Left renal cortex interstitium (tissue), 4 donors: ENCODE results near the gene FBXO3. TPM values are rescaled to one million over a fixed set of nuclear protein-coding genes. Genes with fewer than 3 reads are reported as not detected.
A peak's percentile ranks its signal among the peaks of the same experiment; 100 is the strongest.

Experiments used
- DNase-seq, 4 donors: peaks; one replicate each; pipeline ENCODE4 v3.0.0-alpha.2; 2013; ENCODE audit warnings: low read depth in 4 of 4, low spot score in 2 of 4, missing footprints in 1 of 4
- polyA plus RNA-seq, 4 donors: library from polyadenylated mRNA; unstranded; fragments of 120-200 nt; gene quantifications; one replicate each; pipeline ENCODE4 v1.2.1, GENCODE V29; 2013; ENCODE audit not compliant: insufficient read length in 4 of 4

FBXO3 gene
- polyA plus RNA-seq, 4 donors = 46.3 to 62.2 (median 56.0) TPM

DNA sequence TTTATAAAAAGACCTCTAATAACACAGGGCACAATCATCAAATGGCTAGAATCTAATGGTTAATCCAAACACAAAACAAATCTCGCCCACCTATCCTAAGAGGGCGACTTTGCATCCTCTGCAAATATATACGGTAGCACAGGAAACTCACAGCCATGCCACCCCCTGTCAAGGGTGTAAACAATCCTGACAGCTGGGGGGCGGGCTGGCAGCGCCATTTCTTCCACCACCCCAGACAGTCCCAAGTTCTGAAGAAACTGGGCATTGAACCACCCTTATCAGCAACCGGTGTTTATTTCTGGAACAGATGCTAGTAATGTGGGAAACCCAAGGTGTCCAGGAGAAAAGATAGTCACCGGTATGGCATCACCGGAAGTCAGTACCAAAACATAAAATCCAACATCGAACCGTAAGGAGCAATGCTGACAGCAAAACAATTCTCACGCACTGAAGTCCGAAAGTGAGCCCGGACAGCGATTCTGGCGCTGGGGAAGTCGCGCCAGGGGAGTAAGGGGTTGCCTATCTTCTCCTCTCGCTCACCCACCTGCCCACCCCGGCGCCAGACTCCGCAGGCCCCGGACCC lies 825 bp downstream of the FBXO3 start:
- no peak for DNase-seq

DNA sequence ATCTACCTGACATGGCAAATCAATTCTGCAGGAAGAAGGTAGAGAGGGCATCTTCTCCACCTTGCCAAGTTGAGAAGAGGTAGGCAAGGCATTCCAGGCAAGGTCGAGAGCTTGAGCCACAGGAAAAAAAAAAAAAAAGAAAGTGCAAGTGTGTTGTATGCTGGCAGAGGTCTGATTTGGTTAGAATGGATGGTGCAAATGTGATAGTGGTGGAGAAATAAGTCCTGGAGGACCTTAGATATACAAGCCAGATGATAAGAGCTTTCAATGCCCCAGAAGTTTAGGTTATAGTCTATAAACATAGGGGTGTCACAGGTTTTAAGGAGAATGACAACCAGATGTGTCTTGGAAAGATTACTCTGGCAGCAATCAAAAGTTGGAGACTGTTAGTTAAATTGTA lies 1.4 kb downstream of the FBXO3 start:
- no peak for DNase-seq

DNA sequence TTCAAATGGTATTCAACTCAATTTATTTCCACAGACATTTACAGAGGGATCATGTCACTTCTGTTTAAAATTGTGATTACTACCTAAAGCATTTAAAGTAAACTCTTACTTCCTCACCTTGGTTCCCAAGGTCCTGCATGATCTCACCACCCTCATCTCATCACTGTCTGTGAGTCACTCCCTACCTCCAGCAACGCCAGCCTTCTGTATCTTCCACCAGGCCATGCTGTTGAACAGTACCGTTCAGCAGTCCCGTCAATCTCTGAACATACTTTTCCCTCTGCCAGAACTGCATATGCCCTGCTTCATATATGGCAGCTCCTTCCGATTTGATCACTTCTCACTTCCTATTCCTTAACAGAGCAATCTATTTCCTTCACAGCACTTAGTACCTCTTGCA lies 2.0 kb downstream of the FBXO3 start:
- no peak for DNase-seq

DNA sequence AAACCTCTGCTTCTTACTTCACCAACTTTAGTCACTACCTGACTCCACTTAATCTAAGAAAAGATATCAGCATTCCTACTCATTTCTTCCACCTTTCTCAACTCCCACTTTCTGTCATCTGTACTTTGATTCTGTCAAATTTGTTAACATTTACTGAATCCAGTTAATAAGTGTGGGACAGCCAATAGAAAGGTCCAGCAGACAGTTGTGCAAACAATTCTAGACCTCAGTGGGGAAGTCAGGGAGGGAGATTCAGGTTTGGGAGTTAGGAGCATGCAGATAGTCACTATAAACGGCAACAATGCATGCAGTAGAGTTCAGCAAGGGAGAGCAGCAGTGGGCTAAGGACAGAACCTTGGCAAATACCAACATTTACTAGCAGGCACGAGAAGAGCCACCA lies 4.1 kb downstream of the FBXO3 start:
- no peak for DNase-seq

GRCh38 chr11:33769542-33769941 lies 4.8 kb downstream of the FBXO3 start:
- DNase-seq = no peak

DNA sequence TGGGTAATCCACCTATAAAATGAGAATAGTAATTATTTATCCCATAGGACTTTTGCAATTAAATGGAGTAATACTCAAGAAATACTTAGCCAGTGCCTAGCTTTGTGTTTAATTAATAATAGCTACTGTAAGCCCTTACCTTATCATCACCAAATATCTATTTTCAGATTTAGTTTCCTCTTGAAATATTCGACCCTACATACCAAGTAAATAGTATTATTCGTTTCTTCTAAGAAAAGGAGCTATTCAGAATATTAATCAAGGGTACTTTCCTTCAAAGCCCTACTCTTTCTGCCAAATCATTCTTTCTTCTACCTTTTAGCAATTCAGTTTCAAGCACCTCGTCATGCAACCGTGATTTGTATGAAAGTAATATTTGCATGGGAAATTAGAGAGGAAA lies 6.7 kb downstream of the FBXO3 start:
- DNase-seq = no peak

- DNase-seq = no peak
These were observed 8.2 kb downstream of the FBXO3 start for GRCh38 chr11:33766085-33766484.

GRCh38 chr11:33761471-33761870 lies 12.8 kb downstream of the FBXO3 start:
- DNase-seq = no peak

GRCh38 chr11:33753304-33753967 lies 20.9 kb downstream of the FBXO3 start:
- DNase-seq = no peak

GRCh38 chr11:33751878-33752277 lies 22.4 kb downstream of the FBXO3 start:
- no peak for DNase-seq

- no peak for DNase-seq
These were observed 26.3 kb downstream of the FBXO3 start for GRCh38 chr11:33747979-33748378.

DNA sequence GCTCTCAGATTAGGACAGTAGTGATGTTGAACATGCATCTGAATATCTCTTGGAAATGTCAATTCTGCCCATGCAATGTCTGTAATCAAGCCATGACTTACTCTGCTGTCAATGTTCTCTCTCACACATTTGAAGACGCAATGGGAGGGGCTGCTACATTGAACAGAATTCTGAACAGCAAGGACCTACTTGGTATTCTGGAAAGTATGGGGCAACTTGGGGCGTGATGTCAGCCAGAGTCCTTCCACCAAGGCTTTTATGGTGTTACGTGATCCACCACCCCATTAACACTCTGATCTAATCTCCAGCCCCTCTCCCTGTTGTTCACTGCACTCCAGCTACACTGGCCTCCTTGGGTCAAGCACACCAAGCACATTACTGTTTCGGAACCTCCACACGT lies 31.0 kb downstream of the FBXO3 start:
- DNase-seq = no peak

- no peak for DNase-seq
These were observed 32.0 kb downstream of the FBXO3 start for GRCh38 chr11:33742249-33742851.

DNA sequence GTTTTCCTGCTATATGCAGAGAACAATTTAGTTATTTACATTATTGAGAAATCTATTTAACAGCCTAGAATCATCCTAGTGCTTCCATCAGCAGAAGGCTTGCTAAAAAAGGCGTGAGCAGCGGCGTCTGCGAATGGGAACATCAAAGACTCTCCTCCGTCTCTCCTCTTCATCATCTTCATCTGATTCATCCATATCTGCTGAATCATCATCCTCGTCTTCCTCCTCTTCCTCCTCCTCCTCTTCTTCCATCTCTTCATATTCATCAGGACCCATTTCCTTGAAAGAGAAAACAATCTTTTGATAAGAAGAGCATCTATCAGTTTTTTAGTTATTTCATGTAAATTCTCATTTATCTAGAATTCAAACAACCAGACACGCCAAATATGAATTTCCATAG lies 32.5 kb downstream of the FBXO3 start:
- DNase-seq = no peak

DNA sequence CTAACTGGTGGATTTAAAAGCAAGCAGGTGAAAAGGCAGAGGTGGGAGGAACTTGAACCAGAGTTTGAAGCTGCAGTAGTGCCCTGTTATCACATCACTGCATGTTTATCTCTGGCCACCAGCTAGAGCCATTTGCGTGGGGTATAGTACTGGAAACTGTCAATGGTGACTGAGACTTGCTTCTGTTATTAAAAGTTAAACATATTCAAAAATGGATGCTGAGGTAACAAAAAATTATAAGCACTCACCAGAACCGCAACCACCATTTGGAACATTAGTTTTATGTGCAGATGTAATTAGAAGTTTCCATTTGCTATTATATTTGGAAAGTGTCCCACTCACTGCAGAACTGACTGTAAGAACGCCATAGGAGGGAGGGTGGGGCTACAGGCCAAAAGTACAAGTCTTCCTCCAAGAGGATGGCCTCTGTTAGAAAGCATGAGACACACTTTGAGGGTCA lies 36.9 kb downstream of the FBXO3 start:
- DNase-seq = no peak

DNA sequence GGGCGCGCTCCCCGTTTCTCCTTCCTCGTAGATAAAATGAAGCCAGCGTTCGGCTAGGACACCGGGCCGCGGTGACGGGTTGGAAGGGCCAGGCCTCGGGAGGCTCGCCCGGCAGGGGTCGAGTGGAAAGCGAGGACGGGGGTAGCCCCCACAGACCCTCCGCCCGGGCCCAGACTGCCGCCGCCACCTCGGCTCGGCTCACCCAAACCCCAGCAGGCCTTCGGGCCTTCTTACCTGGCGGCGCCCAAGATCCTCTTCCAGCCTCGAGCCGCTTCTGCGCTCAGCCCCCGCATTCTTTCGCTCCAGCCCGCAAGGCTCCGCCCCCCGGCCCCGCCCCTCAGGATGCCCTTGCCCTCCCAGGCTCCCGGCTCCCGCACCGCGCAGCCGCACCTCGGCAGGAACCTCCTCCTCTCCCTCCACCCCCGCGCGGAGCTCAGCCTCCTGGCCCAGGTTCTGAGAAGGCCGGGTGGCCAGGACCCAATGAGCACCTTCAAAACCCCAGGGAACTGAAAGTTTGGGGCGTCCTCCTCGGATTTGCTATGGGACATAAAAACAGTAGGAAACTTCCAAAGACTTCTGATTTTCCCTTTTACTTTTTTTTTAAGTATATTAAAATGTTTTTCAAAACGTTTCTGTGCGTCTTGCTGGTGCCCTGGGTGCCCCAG lies 38.0 kb downstream of the FBXO3 start, which contains the start of gene CD59:
TSS of gene CD59 (minus strand) at position 276 of the 665 bp plus-strand sequence. CDS start 13,978 bp downstream, outside the sequence.
- peak; percentile 64 to 88 (median 78) for DNase-seq

- peak in 2 of 4 donors; percentile 38 to 45 for DNase-seq
These were observed 38.8 kb downstream of the FBXO3 start for GRCh38 chr11:33735271-33736147.

GRCh38 chr11:33734441-33735270 lies 39.7 kb downstream of the FBXO3 start:
- DNase-seq = no peak

DNA sequence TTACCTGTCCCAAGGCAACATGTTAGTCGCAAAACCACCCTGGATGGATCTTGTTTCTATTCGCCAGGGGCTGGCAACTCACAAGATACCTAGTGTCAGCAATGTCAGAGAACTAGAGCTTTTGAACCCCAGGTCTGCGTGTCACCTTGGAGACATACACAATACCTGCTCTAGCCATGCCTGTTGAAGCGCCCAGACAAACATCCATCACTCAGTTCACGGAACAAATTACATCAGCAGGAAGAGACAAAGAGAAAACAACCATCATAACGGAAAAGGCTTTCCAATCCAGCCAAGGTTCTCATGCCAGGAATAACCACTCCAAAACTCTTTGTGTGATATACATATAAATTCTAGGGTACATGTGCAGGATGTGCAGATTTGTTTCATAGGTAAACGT lies 40.3 kb downstream of the FBXO3 start:
- no peak for DNase-seq
